ENCODE measurements around the gene OR52B6.
"Not testable (repeated sequence)": the region's sequence is repeated elsewhere in the genome, so short reads cannot be mapped to it uniquely, and the experiment has no call there.

Gene OR52B6

GRCh38 chr11:5596607-5597201 lies 16.0 kb downstream of the OR52B6 start, which contains the start of gene TRIM6:
Gene TRIM6 (plus strand): TSS chr11:5596637. CDS start chr11:5596898, 261 bp downstream.
- no peak for DNase-seq

- no peak for DNase-seq
Observed at GRCh38 chr11:5597953-5598352, 17.3 kb downstream of the OR52B6 start.

GRCh38 chr11:5600374-5600851 lies 19.7 kb downstream of the OR52B6 start:
- peak; percentile 51 for DNase-seq

GRCh38 chr11:5602791-5603190 lies 22.1 kb downstream of the OR52B6 start:
- not testable (repeated sequence) for DNase-seq

GRCh38 chr11:5603326-5603725 lies 22.6 kb downstream of the OR52B6 start:
- no peak for DNase-seq

GRCh38 chr11:5604896-5605295 lies 24.2 kb downstream of the OR52B6 start:
- no peak for DNase-seq

GRCh38 chr11:5605849-5606248 lies 25.2 kb downstream of the OR52B6 start:
- no peak for DNase-seq

- no peak for DNase-seq
Observed at GRCh38 chr11:5608808-5609207, 28.1 kb downstream of the OR52B6 start.

- no peak for DNase-seq
Observed at GRCh38 chr11:5610446-5610845, 29.8 kb downstream of the OR52B6 start.

- DNase-seq = no peak
Observed at GRCh38 chr11:5611627-5612026, 30.9 kb downstream of the OR52B6 start.

- no peak for DNase-seq
Observed at GRCh38 chr11:5618807-5619206, 38.1 kb downstream of the OR52B6 start.

- no peak for DNase-seq
Observed at GRCh38 chr11:5620651-5621521, 40.2 kb downstream of the OR52B6 start.

- no peak for DNase-seq
Observed at GRCh38 chr11:5621580-5621979, 40.9 kb downstream of the OR52B6 start.

- DNase-seq = no peak
Observed at GRCh38 chr11:5622802-5623201, 42.1 kb downstream of the OR52B6 start.

GRCh38 chr11:5624489-5625279 lies 44.0 kb downstream of the OR52B6 start, which contains the start of gene TRIM34:
Gene TRIM34 (plus strand): TSS chr11:5625001. CDS start chr11:5632332, 7,331 bp downstream.
- DNase-seq = peak; percentile 41

GRCh38 chr11:5625281-5625680 lies 44.6 kb downstream of the OR52B6 start:
- no peak for DNase-seq

- no peak for DNase-seq
Observed at GRCh38 chr11:5626196-5626595, 45.5 kb downstream of the OR52B6 start.

GRCh38 chr11:5631417-5631816 lies 50.7 kb downstream of the OR52B6 start:
- no peak for DNase-seq

All from activated CD8-positive, alpha-beta memory T cell treated with anti-CD3 and anti-CD28 coated beads, Interleukin-2, amount 50 U/mL, for 4 hours (primary cell).